Panc1 (cell line): Measurements from ENCODE around the gene PVRIG.
"Not testable (repeated sequence)": the region's sequence is repeated elsewhere in the genome, so short reads cannot be mapped to it uniquely, and the experiment has no call there.

Experiments used
- POLR2AphosphoS5 ChIP-seq: IDR thresholded peaks from 2 replicates; pipeline ENCODE4 v1.6.1; 2012; ENCODE audit warnings: mild to moderate bottlenecking, low read depth, low read length, moderate library complexity
- REST ChIP-seq, 2 experiments: IDR thresholded peaks; 2 replicates each; pipeline ENCODE4 v1.6.1; 2011 to 2012; ENCODE audit warnings: low read depth in 2 of 2, control low read depth in 1 of 2, low read length in 1 of 2, mild to moderate bottlenecking in 1 of 2, moderate library complexity in 1 of 2; ENCODE audit not compliant: insufficient read depth in 1 of 2
- SIN3A ChIP-seq: IDR thresholded peaks from 2 replicates; pipeline ENCODE4 v1.6.1; 2012; ENCODE audit warnings: low read depth, mild to moderate bottlenecking, low read length, moderate library complexity, borderline replicate concordance; ENCODE audit not compliant: insufficient read depth
- TCF7L2 ChIP-seq: IDR thresholded peaks from 2 replicates; pipeline ENCODE4 v1.6.1; 2011; ENCODE audit warnings: mild to moderate bottlenecking, low read depth, low read length, inconsistent platforms
- TF ChIP-seq, protein P1 (sequence below): fragments of 450-650 bp; IDR thresholded peaks from 2 replicates; pipeline ENCODE4 v1.5.1; 2017; ENCODE audit warnings: mild to moderate bottlenecking

DNA sequence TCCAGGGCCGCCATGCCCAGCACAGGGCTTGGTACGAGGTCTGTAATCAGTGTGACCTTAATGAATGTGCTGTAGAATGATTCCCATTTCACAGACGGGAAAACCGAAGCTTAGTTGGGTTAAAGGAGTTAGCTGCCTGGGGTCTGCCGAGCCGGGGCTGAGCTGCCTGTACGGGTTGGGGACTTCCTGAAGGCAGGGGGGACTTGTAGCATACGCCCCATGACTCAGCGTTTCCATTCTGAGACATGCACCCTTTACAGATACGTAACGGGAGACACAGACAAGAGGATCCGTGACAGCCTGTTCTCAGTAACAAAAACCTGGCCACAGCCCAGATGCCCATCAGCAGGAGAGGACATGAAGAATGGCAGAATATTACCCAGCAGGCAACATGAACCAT lies 23.6 kb downstream of the PVRIG start:
- TF ChIP-seq, protein P1, sequence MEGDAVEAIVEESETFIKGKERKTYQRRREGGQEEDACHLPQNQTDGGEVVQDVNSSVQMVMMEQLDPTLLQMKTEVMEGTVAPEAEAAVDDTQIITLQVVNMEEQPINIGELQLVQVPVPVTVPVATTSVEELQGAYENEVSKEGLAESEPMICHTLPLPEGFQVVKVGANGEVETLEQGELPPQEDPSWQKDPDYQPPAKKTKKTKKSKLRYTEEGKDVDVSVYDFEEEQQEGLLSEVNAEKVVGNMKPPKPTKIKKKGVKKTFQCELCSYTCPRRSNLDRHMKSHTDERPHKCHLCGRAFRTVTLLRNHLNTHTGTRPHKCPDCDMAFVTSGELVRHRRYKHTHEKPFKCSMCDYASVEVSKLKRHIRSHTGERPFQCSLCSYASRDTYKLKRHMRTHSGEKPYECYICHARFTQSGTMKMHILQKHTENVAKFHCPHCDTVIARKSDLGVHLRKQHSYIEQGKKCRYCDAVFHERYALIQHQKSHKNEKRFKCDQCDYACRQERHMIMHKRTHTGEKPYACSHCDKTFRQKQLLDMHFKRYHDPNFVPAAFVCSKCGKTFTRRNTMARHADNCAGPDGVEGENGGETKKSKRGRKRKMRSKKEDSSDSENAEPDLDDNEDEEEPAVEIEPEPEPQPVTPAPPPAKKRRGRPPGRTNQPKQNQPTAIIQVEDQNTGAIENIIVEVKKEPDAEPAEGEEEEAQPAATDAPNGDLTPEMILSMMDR: not testable (repeated sequence)
- TF ChIP-seq REST (IDR thresholded peaks at IDR 0.05; ENCODE audit: insufficient read depth in 1 of 2, low read depth in 2 of 2, low read length in 1 of 2); POLR2AphosphoS5; SIN3A; TCF7L2: not testable (repeated sequence)
